GM18511 (cell line): Measurements from ENCODE around the gene PRRT3.
"Not testable (repeated sequence)": the region's sequence is repeated elsewhere in the genome, so short reads cannot be mapped to it uniquely, and the experiment has no call there.

ENCODE experiments used
- ATAC-seq: cut with Tn5 transposase; IDR thresholded peaks from one replicate; pipeline ENCODE4 v1.9.1; 2021; ENCODE audit warnings: mild to moderate bottlenecking, moderate library complexity; ENCODE audit not compliant: unreplicated experiment

Gene PRRT3

GRCh38 chr3:9918261-9919038 lies 33.8 kb downstream of the PRRT3 start:
- no peak for ATAC-seq

- no peak for ATAC-seq
These were observed 34.4 kb downstream of the PRRT3 start for GRCh38 chr3:9917820-9918219.

- no peak for ATAC-seq
These were observed 35.2 kb downstream of the PRRT3 start, which contains the start of gene IL17RC for GRCh38 chr3:9916734-9917680. IL17RC (plus strand) TSS chr3:9917098; CDS start chr3:9917316, 218 bp downstream.

GRCh38 chr3:9916346-9916733 lies 35.9 kb downstream of the PRRT3 start:
- ATAC-seq: no peak

GRCh38 chr3:9915254-9916141 lies 36.7 kb downstream of the PRRT3 start:
- ATAC-seq: peak; percentile 65

GRCh38 chr3:9914559-9915253 lies 37.5 kb downstream of the PRRT3 start:
- no peak for ATAC-seq

- ATAC-seq: no peak
These were observed 38.2 kb downstream of the PRRT3 start for GRCh38 chr3:9914011-9914410.

GRCh38 chr3:9913601-9914000 lies 38.6 kb downstream of the PRRT3 start:
- ATAC-seq: no peak

GRCh38 chr3:9912294-9912935 lies 39.8 kb downstream of the PRRT3 start:
- no peak for ATAC-seq

GRCh38 chr3:9911863-9912262 lies 40.3 kb downstream of the PRRT3 start:
- no peak for ATAC-seq

GRCh38 chr3:9909221-9910013 lies 42.8 kb downstream of the PRRT3 start:
- no peak for ATAC-seq

- no peak for ATAC-seq
These were observed 43.9 kb downstream of the PRRT3 start for GRCh38 chr3:9908286-9908685.

- ATAC-seq: no peak
These were observed 45.7 kb downstream of the PRRT3 start for GRCh38 chr3:9906480-9906879.

- ATAC-seq: no peak
These were observed 48.3 kb downstream of the PRRT3 start for GRCh38 chr3:9903904-9904303.

- no peak for ATAC-seq
These were observed 49.0 kb downstream of the PRRT3 start for GRCh38 chr3:9903238-9903624.

GRCh38 chr3:9902372-9903237 lies 49.6 kb downstream of the PRRT3 start, which contains the start of gene IL17RE:
IL17RE (plus strand) TSS chr3:9902848; CDS start chr3:9902933, 85 bp downstream.
- no peak for ATAC-seq

GRCh38 chr3:9901967-9902366 lies 50.2 kb downstream of the PRRT3 start:
- ATAC-seq: no peak

- ATAC-seq: not testable (repeated sequence)
These were observed 51.2 kb downstream of the PRRT3 start for GRCh38 chr3:9900965-9901415.
